Esophagus muscularis mucosa (tissue), 4 donors: ENCODE measurements around the gene NTN1.

Experiments used
- CTCF ChIP-seq, 3 experiments: fragments of 200-600 bp in 2 of 3; fragments of 450-650 bp in 1 of 3; sonication (generic) in 2 of 3; IDR thresholded peaks; one replicate each; pipeline ENCODE4 v1.5.1; 2017 to 2019; ENCODE audit warnings: antibody characterized with exemption in 3 of 3, mild to moderate bottlenecking in 2 of 3, moderate library complexity in 1 of 3
- EP300 ChIP-seq: sonication (generic); formaldehyde crosslinking; IDR thresholded peaks from one replicate; pipeline ENCODE4 v1.6.1; 2017; ENCODE audit warnings: antibody characterized with exemption
- POLR2A ChIP-seq: fragments of 450-650 bp; IDR thresholded peaks from one replicate; pipeline ENCODE4 v1.6.1; 2017; ENCODE audit warnings: antibody characterized with exemption, moderate library complexity, mild to moderate bottlenecking, low read depth
- POLR2AphosphoS5 ChIP-seq, 2 donors: sonication (generic); formaldehyde crosslinking; IDR thresholded peaks; one replicate each; pipeline ENCODE4 v1.6.1; 2017; ENCODE audit warnings: antibody characterized with exemption in 2 of 2

GRCh38 chr17:9202532-9202931 lies 181.2 kb downstream of the NTN1 start:
- TF ChIP-seq CTCF (IDR thresholded peaks at IDR 0.05) (no peak), POLR2A (no peak), EP300 (no peak), POLR2AphosphoS5 (IDR thresholded peaks at IDR 0.05) (no peak)
